K562 (cell line): ENCODE data around the gene CLCN2. TPM values are rescaled to one million over a fixed set of nuclear protein-coding genes. Genes with fewer than 3 reads are reported as not detected.

Experiments used
- EGR1 ChIP-seq: fragments of 450-650 bp; conservative IDR thresholded peaks from 2 replicates; pipeline ENCODE4 v1.6.1; 2017; ENCODE audit warnings: mild to moderate bottlenecking
- MAZ ChIP-seq, 2 experiments: fragments of 450-650 bp in 1 of 2; sonication (generic) in 1 of 2; formaldehyde crosslinking; IDR thresholded peaks in 1 of 2; conservative IDR thresholded peaks in 1 of 2; 2 replicates each; pipeline versions ENCODE4 v1.4.0 to v1.5.0; 2020; ENCODE audit warnings: mild to moderate bottlenecking in 1 of 2, missing genetic modification reagents in 1 of 2
- MEF2A ChIP-seq: IDR thresholded peaks from 2 replicates; pipeline ENCODE4 v1.6.1; 2011; ENCODE audit warnings: low read depth, mild to moderate bottlenecking, low read length, moderate library complexity; ENCODE audit not compliant: control insufficient read depth
- POLR3A ChIP-seq: IDR thresholded peaks from 2 replicates; pipeline ENCODE4 v1.6.1; 2011; ENCODE audit warnings: borderline replicate concordance, mild to moderate bottlenecking, moderate library complexity; ENCODE audit not compliant: insufficient read length, insufficient read depth; ENCODE audit errors: extremely low read depth
- RBM39 ChIP-seq: fragments of 200-400 bp; formaldehyde crosslinking; optimal IDR thresholded peaks from 2 replicates; pipeline ENCODE3; 2018; ENCODE audit warnings: low read depth, low read length
- ZBTB7A ChIP-seq: IDR thresholded peaks from 2 replicates; pipeline ENCODE4 v1.6.1; 2011; ENCODE audit warnings: low read depth, mild to moderate bottlenecking, low read length, moderate library complexity, borderline replicate concordance; ENCODE audit not compliant: control insufficient read depth
- ZNF133 ChIP-seq: fragments of 250-450 bp; sonication (Bioruptor Pico); IDR thresholded peaks from 2 replicates; pipeline ENCODE4 v1.4.0; 2020; ENCODE audit warnings: mild to moderate bottlenecking
- ZNF224 ChIP-seq: sonication (generic); formaldehyde crosslinking; IDR thresholded peaks from 2 replicates; pipeline ENCODE4 v1.8.0; 2022; ENCODE audit warnings: mild to moderate bottlenecking, missing genetic modification reagents
- ZNF668 ChIP-seq: fragments of 250-450 bp; sonication (Bioruptor Pico); IDR thresholded peaks from 2 replicates; pipeline ENCODE4 v1.8.0; 2022; ENCODE audit warnings: mild to moderate bottlenecking, inconsistent platforms
- ZZZ3 ChIP-seq: fragments of 450-650 bp; IDR thresholded peaks from 2 replicates; pipeline ENCODE4 v1.6.1; 2016; ENCODE audit warnings: antibody characterized with exemption, mild to moderate bottlenecking, moderate library complexity
- polyA plus RNA-seq, 8 experiments: library from polyadenylated mRNA; depleted of rRNA in 4 of 8; stranded (reverse) in 5 of 8; unstranded in 3 of 8; fragments of >200 nt; fragmentation: Nextera tagmentation in 2 of 8; fragmentation: Illumina TruSeq in 1 of 8; extraction: Ambion mirVana in 2 of 8; extraction: Trizol in 1 of 8; gene quantifications; 2 replicates each; pipeline versions ENCODE4 v1.2.1 to v1.2.3, GENCODE V29; 2011 to 2014; ENCODE audit warnings: inconsistent platforms in 1 of 8, missing spikeins in 1 of 8
- total RNA-seq, 7 experiments: library from RNA; depleted of rRNA in 6 of 7; stranded (reverse); fragments of >200 nt in 6 of 7; fragmentation: Illumina TruSeq in 2 of 7; extraction: Trizol in 2 of 7; gene quantifications; 2 replicates each; pipeline versions ENCODE4 v1.2.1 to v1.2.3, GENCODE V29; 2011 to 2021; ENCODE audit warnings: low replicate concordance in 1 of 7
- TF ChIP-seq, protein P1 (sequence below), 2 experiments: fragments of 450-650 bp; formaldehyde crosslinking in 1 of 2; IDR thresholded peaks; 2 replicates each; pipeline versions ENCODE4 v1.4.0 to v1.6.1; 2014 to 2020; ENCODE audit warnings: mild to moderate bottlenecking in 2 of 2, borderline replicate concordance in 1 of 2, low read depth in 1 of 2
- TF ChIP-seq, protein P2 (sequence below), 3 experiments: fragments of 200-800 bp in 1 of 3; sonication (Bioruptor generic) in 1 of 3; sonication (generic) in 1 of 3; formaldehyde crosslinking in 1 of 3; IDR thresholded peaks; 2 replicates each; pipeline versions ENCODE4 v1.6.1 to v1.8.0; 2016 to 2022; ENCODE audit warnings: mild to moderate bottlenecking in 2 of 3, missing compliant biosample characterization in 2 of 3, missing genetic modification characterization in 2 of 3, missing genetic modification reagents in 1 of 3
- TF ChIP-seq, protein P3 (sequence below), 3 experiments: IDR thresholded peaks in 2 of 3; conservative IDR thresholded peaks in 1 of 3; 2 replicates each; pipeline ENCODE4 v1.5.1; 2011 to 2012; ENCODE audit warnings: low read length in 3 of 3, mild to moderate bottlenecking in 3 of 3, control low read depth in 2 of 3, improper control_type of control experiment in 1 of 3, inconsistent platforms in 1 of 3, low read depth in 1 of 3, mixed read lengths in 1 of 3, moderate library complexity in 1 of 3; ENCODE audit not compliant: insufficient read depth in 2 of 3
- TF ChIP-seq, protein P4 (sequence below): sonication (generic); formaldehyde crosslinking; IDR thresholded peaks from 2 replicates; pipeline ENCODE4 v1.8.0; 2022; ENCODE audit warnings: missing genetic modification reagents, mild to moderate bottlenecking, moderate library complexity, borderline replicate concordance

Gene CLCN2
- total and polyA plus RNA-seq, 9 of the 15 experiments (the other 6 are each of a cell fraction or from before 2014, with no cell fraction given) = 0.10 to 14.0 (median 6.9) TPM

DNA sequence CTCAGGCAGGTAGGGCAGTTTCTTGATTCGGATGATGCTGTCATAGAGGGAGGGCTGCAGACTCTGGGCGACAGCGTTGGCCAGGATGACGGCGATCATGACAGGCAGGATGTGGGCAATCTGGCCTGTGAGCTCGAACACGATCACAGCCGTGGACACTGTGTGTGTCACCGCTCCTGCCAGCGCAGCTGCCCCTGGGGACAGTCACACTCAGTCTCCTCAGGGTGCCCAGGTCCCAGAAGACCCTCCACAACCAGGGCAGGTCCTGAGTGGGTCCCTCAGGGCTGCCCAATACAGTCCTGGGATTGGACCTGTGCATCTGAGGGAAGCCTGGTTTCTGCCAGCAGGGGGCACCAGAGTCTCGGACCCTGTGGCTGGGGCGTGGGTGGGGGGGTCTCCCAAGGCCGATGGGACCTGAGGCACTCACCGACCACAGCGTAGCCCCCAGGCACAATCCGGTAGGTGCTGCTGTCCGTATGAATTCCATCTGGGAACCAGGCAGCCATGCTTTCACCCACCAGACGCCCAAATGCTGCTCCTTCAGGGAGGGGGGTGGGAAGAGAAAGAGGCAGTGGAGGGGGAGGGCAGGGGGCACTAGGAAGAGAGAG lies 7.2 kb downstream of the CLCN2 start (continued):
- TF ChIP-seq, protein P1, sequence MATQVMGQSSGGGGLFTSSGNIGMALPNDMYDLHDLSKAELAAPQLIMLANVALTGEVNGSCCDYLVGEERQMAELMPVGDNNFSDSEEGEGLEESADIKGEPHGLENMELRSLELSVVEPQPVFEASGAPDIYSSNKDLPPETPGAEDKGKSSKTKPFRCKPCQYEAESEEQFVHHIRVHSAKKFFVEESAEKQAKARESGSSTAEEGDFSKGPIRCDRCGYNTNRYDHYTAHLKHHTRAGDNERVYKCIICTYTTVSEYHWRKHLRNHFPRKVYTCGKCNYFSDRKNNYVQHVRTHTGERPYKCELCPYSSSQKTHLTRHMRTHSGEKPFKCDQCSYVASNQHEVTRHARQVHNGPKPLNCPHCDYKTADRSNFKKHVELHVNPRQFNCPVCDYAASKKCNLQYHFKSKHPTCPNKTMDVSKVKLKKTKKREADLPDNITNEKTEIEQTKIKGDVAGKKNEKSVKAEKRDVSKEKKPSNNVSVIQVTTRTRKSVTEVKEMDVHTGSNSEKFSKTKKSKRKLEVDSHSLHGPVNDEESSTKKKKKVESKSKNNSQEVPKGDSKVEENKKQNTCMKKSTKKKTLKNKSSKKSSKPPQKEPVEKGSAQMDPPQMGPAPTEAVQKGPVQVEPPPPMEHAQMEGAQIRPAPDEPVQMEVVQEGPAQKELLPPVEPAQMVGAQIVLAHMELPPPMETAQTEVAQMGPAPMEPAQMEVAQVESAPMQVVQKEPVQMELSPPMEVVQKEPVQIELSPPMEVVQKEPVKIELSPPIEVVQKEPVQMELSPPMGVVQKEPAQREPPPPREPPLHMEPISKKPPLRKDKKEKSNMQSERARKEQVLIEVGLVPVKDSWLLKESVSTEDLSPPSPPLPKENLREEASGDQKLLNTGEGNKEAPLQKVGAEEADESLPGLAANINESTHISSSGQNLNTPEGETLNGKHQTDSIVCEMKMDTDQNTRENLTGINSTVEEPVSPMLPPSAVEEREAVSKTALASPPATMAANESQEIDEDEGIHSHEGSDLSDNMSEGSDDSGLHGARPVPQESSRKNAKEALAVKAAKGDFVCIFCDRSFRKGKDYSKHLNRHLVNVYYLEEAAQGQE (IDR thresholded peaks at IDR 0.05; ENCODE audit: borderline replicate concordance) = peak; percentile 43
- TF ChIP-seq, protein P1 (CRISPR knock-in tag; IDR thresholded peaks at IDR 0.05; ENCODE audit: low read depth) = no peak
- TF ChIP-seq, protein P2, sequence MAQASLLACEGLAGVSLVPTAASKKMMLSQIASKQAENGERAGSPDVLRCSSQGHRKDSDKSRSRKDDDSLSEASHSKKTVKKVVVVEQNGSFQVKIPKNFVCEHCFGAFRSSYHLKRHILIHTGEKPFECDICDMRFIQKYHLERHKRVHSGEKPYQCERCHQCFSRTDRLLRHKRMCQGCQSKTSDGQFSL (CRISPR knock-in tag; IDR thresholded peaks at IDR 0.05) = peak; percentile 89
- TF ChIP-seq, protein P2 (tag; IDR thresholded peaks at IDR 0.05) = no peak; a peak in 1 of 4 replicates
- TF ChIP-seq MEF2A (no peak), POLR3A (no peak), ZNF224 (CRISPR knock-in tag) (no peak), ZZZ3 (no peak), MAZ (CRISPR knock-in tag; conservative IDR thresholded peaks at IDR 0.05 in 1 of 2, IDR thresholded peaks at IDR 0.05 in 1 of 2) (peak in 1 of 2 experiments; percentile 48; a peak in 1 of 4 replicates), RBM39 (no peak), ZNF133 (CRISPR knock-in tag) (no peak), EGR1 (peak; percentile 91), ZNF668 (CRISPR knock-in tag) (no peak), ZBTB7A (peak; percentile 95)
- TF ChIP-seq, protein P3, sequence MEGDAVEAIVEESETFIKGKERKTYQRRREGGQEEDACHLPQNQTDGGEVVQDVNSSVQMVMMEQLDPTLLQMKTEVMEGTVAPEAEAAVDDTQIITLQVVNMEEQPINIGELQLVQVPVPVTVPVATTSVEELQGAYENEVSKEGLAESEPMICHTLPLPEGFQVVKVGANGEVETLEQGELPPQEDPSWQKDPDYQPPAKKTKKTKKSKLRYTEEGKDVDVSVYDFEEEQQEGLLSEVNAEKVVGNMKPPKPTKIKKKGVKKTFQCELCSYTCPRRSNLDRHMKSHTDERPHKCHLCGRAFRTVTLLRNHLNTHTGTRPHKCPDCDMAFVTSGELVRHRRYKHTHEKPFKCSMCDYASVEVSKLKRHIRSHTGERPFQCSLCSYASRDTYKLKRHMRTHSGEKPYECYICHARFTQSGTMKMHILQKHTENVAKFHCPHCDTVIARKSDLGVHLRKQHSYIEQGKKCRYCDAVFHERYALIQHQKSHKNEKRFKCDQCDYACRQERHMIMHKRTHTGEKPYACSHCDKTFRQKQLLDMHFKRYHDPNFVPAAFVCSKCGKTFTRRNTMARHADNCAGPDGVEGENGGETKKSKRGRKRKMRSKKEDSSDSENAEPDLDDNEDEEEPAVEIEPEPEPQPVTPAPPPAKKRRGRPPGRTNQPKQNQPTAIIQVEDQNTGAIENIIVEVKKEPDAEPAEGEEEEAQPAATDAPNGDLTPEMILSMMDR (IDR thresholded peaks at IDR 0.05 in 2 of 3, conservative IDR thresholded peaks at IDR 0.05 in 1 of 3; ENCODE audit: insufficient read depth in 2 of 3, low read depth in 1 of 3, low read length in 3 of 3) = peak; percentile 75 to 82 (median 77)
- TF ChIP-seq, protein P4, sequence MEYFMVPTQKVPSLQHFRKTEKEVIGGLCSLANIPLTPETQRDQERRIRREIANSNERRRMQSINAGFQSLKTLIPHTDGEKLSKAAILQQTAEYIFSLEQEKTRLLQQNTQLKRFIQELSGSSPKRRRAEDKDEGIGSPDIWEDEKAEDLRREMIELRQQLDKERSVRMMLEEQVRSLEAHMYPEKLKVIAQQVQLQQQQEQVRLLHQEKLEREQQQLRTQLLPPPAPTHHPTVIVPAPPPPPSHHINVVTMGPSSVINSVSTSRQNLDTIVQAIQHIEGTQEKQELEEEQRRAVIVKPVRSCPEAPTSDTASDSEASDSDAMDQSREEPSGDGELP (CRISPR knock-in tag) = peak; percentile 51; the same call in 1 of the 2 replicates
